Mammary epithelial cell (primary cell): ENCODE data around the gene CLEC2L.

ENCODE experiments used
- EZH2 ChIP-seq: IDR thresholded peaks from 2 replicates; pipeline ENCODE4 v1.6.1; 2012; ENCODE audit warnings: low read length, inconsistent platforms, borderline replicate concordance
- TF ChIP-seq, protein P1 (sequence below), 2 donors: IDR thresholded peaks in 1 of 2; conservative IDR thresholded peaks in 1 of 2; 2 replicates each; pipeline ENCODE4 v1.5.1; 2011 to 2012; ENCODE audit warnings: inconsistent platforms in 2 of 2, low read length in 2 of 2, mild to moderate bottlenecking in 2 of 2, control low read depth in 1 of 2, low read depth in 1 of 2; ENCODE audit not compliant: insufficient read depth in 1 of 2; ENCODE audit errors: extremely low read depth in 1 of 2

- TF ChIP-seq, protein P1, sequence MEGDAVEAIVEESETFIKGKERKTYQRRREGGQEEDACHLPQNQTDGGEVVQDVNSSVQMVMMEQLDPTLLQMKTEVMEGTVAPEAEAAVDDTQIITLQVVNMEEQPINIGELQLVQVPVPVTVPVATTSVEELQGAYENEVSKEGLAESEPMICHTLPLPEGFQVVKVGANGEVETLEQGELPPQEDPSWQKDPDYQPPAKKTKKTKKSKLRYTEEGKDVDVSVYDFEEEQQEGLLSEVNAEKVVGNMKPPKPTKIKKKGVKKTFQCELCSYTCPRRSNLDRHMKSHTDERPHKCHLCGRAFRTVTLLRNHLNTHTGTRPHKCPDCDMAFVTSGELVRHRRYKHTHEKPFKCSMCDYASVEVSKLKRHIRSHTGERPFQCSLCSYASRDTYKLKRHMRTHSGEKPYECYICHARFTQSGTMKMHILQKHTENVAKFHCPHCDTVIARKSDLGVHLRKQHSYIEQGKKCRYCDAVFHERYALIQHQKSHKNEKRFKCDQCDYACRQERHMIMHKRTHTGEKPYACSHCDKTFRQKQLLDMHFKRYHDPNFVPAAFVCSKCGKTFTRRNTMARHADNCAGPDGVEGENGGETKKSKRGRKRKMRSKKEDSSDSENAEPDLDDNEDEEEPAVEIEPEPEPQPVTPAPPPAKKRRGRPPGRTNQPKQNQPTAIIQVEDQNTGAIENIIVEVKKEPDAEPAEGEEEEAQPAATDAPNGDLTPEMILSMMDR (conservative IDR thresholded peaks at IDR 0.05 in 1 of 2, IDR thresholded peaks at IDR 0.05 in 1 of 2; ENCODE audit: extremely low read depth in 1 of 2, insufficient read depth in 1 of 2, low read depth in 1 of 2, low read length in 2 of 2) = no peak
- TF ChIP-seq EZH2 = no peak
Measured at GRCh38 chr7:139515266-139515665, 8.2 kb upstream of the CLEC2L start.
